ENCODE measurements around the gene PLAC9.
"Not testable (repeated sequence)": the region's sequence is repeated elsewhere in the genome, so short reads cannot be mapped to it uniquely, and the experiment has no call there.

The PLAC9 gene, protein sequence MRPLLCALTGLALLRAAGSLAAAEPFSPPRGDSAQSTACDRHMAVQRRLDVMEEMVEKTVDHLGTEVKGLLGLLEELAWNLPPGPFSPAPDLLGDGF

DNA sequence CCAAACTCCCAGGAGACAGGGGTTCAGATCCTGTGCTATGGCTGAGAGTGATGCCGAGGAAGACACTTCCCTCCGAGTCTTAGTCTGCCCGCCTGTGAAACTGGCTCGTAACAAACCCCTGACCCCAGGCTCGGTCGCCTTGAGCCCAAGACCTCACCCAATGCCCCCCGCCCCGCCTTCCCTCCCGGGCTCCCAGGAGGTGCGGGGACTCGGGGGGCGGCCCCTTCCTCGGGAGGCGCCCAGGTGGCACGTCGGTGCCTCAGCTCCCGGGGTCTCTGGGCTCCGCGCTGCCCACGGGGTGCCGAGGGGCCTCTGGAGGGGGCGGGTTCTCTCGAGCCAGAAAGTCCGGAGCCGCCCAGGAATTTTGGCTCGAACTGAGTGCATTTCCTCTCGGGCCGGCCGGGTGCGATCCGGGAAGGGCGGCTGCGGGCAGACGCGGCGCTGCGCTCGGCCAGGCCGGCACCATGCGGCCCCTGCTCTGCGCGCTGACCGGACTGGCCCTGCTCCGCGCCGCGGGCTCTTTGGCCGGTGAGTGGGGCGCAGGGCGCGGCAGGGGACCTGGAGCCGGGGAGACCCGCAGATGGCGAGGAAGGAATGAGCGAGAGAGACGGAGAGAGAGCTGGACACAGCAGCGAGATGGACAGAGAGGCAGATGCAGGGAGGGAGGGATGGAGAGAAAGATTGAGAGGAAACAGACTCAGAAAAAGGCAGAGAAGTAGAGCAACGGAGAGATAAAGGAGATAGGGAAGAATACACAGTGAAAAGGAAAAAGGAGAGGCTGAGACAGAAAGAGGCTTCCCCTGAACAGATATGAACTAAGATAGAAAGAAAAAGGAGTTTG lies at the start of gene PLAC9:
TSS of gene PLAC9 (plus strand) at position 432 of the 841 bp plus-strand sequence. CDS start at position 465, 33 bp downstream.
- no peak for DNase-seq (ENCODE audit: low read depth)

DNA sequence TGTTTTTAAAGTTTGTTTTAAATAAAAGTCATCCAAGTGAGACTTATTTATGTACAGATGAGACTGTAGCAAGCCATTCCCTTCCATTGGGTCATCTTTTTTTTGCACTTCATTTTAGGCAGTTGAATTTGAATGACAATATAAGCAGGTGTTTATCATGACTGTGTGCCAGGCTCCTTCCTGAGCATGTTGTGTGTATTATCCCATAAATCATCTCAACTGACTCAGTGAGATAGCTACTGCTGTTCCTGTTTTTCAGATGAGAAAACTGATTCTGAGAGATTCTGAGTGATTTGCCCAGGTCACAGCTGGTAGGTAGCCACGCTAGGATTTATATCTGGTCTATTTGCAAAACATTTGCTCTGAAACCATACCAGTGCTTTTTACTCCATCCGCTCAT lies 42.4 kb upstream of the PLAC9 start:
- DNase-seq (ENCODE audit: low read depth) = no peak

DNA sequence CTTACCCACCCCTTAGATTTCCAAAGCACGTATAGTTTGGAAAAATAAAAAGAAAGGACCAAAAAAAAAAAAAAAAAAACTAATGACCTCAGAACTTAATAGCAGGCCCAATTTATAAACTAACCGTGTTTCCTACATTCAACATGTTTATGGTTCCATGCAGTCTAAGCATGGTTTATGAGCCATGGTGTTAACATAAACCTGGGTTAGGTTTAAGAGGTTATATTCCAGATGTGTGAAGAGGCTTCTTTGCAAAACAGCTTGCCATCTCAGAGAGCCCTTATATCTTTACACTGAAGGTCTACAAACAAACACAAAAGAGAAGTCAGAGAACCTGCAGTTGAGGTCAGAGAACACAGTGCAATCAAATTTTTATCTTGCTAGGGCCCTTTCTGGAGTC lies 38.3 kb upstream of the PLAC9 start:
- DNase-seq (ENCODE audit: low read depth) = no peak

DNA sequence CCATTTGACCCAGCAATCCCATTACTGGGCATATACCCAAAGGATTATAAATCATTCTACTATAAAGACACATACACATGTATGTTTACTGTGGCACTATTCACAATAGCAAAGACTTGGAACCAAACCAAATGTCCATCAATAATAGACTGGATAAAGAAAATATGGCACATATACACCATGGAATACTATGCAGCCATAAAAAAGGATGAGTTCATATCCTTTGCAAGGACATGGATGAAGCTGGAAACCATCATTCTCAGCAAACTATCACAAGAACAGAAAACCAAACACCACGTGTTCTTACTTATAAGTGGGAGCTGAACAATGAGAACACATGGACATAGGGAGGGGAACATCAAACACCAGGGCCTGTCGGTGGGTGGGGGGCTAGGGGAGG lies 34.3 kb upstream of the PLAC9 start:
- not testable (repeated sequence) for DNase-seq (ENCODE audit: low read depth)

DNA sequence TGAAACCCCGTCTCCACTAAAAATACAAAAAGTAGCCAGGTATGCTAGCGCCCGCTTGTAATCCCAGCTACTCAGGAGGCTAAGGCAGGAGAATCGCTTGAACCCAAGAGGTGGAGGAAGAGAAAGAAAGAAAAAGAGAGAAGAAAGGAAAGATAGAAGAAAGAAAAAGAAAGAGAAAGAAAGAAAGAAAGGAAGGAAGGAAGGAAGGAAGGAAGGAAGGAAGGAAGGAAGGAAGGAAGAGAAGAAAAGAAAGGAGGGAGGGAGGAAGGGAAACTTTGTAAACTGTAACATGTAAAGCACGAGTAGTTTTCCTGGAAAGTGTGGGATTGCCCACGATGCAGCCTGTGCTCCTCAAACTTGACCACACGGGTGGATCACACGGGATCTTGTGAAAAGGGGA lies 33.2 kb upstream of the PLAC9 start:
- DNase-seq (ENCODE audit: low read depth) = not testable (repeated sequence)

DNA sequence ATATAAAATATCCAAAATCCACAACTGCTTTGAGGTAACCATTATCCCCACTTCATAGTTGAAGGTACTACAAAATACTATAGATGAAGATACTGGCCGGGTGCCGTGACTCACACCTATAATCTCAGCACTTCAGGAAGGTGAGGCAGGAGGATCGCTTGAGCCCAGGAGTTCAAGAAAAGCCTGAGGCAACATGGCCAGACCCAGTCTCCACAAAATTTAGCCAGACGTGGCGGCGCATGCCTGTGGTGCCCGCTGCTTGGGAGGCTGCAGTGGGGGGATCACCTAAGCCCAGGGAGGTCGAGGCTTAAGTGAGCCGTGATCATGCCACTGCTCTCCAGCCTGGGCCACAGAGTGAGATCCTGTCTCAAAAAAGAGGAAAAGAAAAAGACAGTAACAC lies 32.4 kb upstream of the PLAC9 start:
- DNase-seq (ENCODE audit: low read depth) = no peak

DNA sequence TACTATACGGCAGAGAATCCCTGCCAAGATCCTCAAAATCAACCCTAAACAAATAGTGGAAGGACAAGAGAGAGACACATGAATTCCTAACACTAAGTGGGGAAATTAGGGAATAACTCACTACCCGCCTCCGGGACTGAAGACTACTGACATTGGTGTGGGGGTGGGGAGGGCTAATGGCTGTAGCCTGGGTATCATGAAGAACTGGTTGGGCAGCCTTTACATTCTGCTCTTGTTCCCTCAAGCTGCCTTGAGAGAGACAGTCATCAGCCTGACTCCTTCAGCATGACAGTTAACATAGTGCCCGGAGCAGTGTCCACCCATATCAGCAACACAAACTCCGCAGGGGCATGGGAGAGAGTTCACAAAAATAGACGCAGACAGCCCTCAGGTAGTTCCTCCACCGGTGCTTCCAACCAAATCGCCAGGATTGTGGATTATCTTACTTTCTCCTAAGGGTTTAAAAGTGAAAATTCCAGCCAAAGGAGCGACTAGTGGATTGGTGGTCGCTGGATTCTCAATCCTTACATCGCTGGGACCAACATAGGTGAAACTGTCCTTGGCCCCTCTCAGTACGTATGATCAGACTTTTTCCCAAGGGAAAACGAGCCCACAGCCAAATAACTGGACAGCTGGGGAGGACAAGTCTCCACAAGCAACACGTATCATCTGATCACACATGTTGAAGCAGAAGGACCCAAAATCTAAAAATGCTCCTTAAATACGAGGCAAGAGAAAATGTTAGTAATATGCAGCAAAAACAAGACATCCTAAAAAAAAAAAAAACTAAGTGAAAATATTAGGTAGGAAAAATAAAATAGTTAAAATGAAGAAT lies 31.5 kb upstream of the PLAC9 start:
- no peak for DNase-seq (ENCODE audit: low read depth)

DNA sequence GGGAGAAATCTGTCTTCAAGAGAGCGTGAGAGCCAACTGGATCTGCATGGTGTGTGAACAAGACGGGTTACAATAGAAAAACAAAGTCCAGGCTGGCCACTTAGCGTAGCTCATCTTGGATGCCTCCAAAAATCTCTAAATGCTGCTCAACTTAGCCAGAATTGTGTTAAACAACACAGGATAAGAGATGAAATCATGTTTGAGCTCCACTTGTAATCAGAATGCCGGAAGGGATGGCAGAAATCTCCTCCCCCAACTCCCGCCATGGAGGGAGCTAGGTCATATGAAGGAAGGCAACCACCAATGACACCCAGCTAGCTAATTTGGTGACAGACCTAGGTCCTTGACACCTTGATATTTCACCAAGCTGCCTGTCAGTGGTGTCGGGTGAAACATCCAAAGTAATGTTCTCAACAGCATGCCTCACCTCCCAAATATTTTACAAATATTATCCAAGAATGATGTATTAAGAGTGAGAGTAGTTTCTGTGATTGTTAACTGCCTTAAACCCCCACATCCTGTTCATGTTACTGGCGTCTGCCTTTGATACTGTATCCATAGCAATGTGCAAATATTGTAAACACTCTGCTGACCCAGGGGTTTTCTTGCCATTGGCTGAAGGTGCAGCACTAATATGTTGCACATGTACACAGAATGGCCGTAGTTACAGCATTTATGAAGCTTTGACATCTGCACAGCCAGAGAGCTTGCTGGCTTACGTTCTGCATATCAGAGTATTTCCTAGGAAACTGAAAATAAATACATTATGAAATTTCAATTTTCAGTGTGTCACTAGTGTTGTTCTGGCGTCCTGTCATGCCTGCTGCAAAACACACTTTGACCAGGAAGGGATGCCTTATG lies 28.2 kb upstream of the PLAC9 start:
- DNase-seq (ENCODE audit: low read depth) = no peak

DNA sequence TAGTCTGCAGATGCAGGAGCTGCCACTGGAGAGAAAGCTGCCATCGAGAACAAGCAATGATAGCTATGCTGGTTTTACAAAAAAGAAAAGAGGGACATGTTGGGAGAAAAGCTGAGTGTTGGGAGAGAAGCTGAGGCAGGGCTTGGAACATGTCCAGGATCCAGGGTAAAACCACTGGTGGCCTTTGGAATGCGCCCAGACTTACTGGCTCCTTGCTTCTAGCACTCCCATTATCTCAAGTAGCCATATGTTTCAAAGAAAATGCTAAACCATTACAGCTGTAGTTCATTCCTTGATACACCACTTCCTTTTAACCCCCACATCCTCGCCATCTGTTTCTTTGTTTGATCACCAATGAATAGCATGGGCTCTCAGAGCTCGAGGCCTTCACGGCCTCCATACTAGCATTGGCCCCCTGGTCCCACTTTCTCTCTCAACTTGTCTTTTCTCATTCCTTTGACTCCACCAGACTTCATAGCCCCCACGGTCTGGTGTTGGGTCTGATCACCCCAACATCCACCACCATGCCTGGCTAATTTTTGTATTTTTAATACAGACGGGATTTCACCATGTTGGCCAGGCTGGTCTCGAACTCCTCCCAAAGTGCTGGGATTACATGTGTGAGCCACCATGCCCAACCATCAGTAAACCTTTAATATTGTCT lies 23.8 kb upstream of the PLAC9 start:
- no peak for DNase-seq (ENCODE audit: low read depth)

DNA sequence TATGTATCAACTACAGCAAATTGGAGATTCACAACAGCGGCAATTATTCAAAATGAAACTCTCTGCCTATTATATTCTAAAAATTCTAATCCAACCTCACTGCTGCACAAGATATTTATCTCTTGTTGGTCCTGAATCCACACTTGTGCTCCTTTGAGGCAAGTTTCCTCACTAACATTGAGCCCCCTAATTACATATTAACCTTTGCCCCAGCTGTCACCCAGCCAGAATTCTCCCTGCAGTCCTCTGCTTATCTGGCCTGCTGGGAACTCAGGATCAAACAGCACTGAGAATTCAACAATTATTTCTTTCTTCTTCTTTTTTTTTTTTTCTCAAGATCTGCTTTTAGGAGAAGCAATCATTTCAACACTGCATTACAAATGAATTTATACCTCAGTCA lies 21.5 kb upstream of the PLAC9 start:
- no peak for DNase-seq (ENCODE audit: low read depth)

DNA sequence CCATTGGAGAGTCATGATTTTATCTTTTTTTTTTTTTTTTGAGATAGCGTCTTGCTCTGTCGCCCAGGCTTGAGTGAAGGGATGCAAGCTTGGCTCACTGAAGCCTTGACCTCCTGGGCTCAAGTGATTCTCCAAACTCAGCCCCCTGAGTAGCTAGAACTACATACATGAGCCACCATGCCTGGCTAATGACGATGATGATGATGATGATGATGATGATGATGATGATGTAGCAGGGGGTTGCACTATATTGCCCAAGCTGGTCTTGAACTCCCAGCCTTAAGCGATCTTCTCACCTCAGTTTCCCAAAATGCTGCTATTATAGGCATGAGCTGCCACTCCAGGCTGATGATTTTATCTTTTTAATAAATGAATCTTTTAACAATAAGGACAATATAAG lies 13.9 kb upstream of the PLAC9 start:
- no peak for DNase-seq (ENCODE audit: low read depth)

DNA sequence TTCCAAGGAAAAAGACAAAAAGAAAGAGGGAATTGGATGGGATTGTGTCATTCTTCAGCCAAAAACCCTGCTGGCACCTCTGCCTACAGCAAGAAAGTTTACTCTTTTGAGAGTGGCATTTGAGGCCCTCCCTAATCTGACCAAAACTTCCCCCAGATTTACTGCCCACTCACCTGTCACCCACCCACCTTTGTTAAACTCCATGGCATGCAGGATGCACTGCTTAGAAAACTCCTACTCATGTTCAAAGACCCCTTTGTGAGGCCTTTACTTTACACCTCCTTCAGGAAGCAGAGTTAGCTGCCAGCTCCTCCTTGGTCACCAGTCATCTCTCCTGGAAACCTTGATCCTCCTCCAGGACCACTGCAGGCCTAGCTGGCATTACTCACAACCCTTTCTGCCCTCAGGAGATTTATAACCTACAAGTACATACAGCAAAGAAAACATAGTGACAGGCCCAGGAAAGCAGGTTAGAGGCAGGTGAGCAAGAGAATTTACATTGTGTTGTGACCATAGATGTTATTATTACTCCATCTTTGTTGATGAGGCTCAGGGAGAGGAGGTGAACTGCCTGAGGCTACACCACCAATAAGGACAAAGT lies 10.3 kb upstream of the PLAC9 start:
- no peak for DNase-seq (ENCODE audit: low read depth)

DNA sequence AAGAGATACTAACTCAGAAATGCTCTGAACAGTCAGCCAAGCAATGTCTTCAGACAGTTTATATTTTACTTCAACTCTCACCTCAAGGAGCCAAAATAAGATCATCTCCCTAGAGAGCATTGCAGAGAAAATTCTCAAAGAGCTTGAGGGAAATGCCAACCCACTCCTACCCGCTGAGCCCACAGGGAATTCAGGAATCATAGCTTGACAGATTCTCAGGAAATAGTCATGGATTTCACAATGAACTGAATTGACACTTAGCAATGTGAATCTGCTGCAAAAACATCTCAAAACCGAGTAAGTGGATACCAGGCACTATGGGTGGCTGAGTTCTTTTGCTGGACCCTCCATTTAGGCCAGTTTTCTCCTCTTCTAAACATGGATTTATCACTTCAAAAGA lies 9.8 kb upstream of the PLAC9 start:
- no peak for DNase-seq (ENCODE audit: low read depth)

DNA sequence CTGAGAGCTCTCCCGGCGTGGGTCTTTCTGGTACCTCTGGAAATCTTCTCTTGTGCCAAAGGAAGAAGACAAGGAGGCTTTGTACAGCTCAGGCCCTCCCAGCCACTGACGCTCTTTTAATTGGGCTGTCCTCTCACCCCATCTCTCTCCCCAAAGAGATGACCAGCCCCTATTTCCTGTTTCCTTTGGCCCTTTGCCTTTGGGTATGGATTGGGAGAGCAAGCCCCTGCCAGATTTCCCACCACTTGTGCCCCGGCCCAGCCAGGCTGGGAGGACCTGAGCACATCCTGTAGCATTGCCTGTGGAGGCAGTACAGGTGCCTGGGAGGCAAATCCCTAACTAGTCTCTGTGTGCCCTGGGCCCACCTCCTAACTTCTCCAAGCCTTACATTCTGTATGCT lies 5.7 kb upstream of the PLAC9 start:
- no peak for DNase-seq (ENCODE audit: low read depth)

DNA sequence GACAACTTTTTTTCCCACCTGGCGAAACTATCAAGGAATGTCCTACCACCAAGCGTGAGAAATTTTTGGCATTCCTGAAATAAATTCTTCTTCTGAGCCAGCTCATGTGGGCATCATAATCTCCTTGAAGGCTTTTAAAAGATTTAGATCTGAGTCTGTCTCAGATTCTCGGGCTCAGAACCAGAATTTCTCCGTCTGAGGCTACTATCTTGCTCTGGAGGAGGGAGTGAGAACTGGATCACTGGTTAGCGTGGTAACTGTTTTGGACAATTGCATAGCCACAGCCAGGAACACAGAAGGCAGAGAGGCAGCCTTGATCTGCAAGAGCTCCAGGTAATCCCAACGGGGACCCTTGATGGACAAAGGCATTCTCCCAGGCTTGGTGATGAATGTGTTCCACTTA lies 1.0 kb upstream of the PLAC9 start:
- DNase-seq (ENCODE audit: low read depth) = no peak

DNA sequence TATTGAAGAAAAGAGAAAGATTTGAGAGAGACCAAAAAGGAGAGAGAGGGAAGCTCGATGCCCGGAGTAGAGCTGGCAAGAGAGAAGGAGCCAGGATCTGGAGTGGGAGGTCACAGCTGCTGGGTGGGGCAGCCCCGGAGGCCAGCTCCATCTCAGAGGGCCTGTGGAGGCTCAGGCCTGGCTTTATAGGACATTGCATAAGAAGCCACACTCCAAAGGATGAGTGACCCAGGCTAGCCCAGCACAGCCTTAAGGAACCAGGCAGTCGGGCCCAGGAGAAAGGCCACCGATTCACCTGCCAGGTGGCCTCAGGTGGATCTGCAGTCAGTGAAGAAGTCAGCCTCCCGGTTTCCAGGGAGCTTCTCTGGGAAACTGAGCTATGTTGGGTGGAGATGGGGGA lies 676 bp downstream of the PLAC9 start:
- DNase-seq (ENCODE audit: low read depth) = no peak

DNA sequence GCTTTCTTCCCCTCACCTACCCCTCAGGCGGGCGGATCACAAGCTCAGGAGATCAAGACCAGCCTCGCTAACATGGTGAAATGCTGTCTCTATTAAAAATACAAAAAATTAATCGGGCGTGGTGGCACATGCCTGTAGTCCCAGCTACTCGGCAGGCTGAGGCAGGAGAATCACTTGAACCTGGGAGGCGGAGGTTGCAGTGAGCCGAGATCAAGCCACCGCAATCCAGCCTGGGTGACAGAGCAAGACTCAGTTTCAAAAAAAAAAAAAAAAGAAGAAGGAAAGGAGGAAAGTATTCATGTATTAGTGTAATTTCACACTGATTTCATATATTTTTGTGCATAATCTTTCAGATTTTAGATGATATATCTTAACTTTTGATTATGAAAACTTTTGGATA lies 1.2 kb downstream of the PLAC9 start:
- DNase-seq (ENCODE audit: low read depth) = not testable (repeated sequence)

DNA sequence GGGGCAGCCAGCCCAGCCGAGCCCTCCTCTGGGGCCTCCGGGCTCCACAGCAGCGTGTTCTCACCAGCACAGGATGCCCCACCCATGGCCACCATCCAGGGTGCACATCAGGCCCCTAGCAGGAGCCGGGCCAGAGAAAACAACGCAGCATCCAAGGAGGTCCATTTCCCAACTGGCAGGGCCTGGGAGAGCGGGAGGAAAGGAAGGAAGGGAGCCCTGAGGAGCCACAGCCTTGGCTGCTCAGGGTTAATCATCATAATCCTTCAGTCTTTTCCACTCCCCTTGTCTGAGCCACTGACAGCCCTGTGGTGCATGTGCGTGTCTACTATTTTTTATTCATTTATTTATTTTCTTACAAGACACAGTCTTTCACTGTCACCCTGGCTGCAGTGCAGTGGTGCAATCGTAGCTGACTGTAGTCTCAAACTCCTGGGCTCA lies 3.6 kb downstream of the PLAC9 start:
- no peak for DNase-seq (ENCODE audit: low read depth)

DNA sequence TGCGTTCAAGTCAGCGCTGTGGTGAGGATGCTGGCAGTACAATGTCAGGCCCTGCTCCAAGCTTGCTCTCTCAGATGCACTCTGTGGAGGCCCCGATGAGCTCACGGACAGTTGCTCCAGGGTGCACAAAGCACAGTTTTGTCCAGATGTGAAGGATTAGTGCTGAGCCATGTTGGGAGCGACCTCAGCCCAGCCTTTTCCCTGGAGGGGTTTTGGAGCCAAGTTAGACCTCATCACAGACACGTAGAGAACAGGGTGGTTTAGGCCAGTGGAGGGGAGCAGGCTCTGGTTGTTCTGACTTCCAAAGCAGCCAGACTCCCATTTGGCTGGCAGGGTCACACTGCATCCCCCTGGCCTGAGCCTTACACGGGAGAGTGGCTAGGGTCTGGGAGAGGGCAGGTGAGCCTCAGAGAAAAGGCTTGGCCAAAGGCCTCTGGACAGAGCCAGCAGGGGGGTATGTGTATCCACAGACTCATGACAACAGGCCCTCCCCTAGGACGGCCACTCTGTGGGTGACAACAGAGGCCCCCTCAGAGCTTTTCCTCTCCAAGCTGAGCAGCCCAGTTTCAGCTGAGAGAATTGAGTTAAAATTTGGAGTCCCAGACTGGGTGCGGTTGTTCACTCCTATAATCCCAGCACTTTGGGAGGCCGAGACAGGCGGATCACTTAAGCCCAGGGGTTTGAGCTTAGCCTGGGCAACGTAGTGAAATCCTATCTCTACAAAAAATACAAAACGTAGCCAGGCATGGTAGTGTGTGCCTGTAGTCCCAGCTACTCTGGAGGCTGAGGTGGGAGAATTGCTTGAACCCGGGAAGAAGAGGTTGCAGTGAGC lies 4.7 kb downstream of the PLAC9 start:
- DNase-seq (ENCODE audit: low read depth) = no peak

DNA sequence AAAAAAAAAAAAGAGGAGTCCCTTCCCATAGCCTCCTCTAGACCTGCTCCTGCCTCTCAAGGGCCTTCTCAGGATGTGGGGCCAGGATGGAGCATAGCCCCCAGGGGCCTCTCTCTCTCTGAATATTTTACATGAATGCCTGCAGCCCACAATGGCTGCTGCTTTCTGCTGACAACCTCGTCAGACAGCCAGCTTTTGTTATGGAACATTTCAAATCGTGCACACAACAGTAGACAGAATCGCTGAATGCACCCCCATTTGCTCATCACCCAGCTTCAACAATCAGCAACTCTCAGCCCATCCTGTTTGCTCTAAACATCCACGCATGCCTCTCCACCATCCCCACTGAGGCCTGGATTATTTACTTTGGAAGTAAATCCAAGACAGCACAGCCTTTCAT lies 5.4 kb downstream of the PLAC9 start:
- DNase-seq (ENCODE audit: low read depth) = no peak

All from activated T-cell treated with anti-CD3 and anti-CD28 coated beads for 1 hour (primary cell).